Endothelial cell of umbilical vein (primary cell): Measurements from ENCODE around the gene NKX6-2.

Experiments used
- EZH2 ChIP-seq: IDR thresholded peaks from 2 replicates; pipeline ENCODE4 v1.6.1; 2012; ENCODE audit warnings: borderline replicate concordance, low read depth, mild to moderate bottlenecking, moderate library complexity, low read length, inconsistent platforms; ENCODE audit not compliant: severe bottlenecking
- TF ChIP-seq, protein P1 (sequence below), 2 donors: IDR thresholded peaks; 1 replicate in 1 of 2; 2 replicates in 1 of 2; pipeline ENCODE4 v1.5.1; 2011; ENCODE audit warnings: low read length in 2 of 2, mild to moderate bottlenecking in 2 of 2, moderate library complexity in 2 of 2, control low read depth in 1 of 2, inconsistent platforms in 1 of 2, low read depth in 1 of 2; ENCODE audit not compliant: insufficient read depth in 1 of 2; ENCODE audit errors: extremely low read depth in 1 of 2

DNA sequence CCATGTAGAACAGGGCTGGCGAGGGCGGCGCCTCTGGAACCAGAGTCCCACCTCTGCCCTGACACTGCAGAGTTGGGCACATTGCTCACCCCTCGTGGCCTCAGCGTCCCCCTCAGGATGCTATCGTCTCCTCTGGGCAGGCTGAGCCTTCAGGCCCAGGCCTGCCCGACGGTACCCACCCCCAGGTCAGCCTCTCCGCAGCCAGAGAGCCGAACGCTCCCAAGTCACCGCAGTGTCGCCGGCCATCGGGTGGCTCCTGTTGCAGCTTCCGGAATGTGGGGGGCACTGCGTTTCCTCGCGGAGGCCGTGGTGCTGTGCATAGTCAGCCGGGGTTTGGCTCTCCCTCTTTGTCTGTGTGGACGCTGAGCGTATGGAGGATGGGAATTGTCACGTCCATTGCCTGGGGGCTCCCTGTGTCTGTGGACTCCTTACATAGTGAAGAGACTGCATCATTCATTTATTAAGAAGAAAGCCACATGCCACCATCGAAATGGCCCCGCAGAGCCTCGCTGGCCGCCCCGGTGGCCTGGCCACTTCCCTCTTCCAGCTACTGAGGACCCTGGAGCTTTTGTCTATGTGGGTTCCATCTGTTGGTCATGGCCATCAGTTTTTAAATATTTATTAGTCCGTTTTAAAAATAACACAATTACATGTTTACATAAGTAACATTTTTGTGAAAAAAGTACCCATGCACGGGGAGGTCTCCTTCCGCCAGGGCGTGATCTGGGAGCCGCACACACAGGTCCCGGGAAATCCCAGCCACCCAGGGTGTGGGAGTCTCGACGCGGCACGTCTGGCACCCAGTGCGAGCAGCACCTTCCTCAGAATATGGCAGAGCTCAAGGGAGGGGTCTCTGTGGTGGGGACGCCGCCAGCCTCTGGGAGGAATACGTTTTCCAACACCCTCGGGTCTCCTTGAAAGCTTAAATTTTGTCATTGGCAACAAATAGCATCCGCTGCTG, 15.6 kb downstream of the NKX6-2 start:
- TF ChIP-seq, protein P1, sequence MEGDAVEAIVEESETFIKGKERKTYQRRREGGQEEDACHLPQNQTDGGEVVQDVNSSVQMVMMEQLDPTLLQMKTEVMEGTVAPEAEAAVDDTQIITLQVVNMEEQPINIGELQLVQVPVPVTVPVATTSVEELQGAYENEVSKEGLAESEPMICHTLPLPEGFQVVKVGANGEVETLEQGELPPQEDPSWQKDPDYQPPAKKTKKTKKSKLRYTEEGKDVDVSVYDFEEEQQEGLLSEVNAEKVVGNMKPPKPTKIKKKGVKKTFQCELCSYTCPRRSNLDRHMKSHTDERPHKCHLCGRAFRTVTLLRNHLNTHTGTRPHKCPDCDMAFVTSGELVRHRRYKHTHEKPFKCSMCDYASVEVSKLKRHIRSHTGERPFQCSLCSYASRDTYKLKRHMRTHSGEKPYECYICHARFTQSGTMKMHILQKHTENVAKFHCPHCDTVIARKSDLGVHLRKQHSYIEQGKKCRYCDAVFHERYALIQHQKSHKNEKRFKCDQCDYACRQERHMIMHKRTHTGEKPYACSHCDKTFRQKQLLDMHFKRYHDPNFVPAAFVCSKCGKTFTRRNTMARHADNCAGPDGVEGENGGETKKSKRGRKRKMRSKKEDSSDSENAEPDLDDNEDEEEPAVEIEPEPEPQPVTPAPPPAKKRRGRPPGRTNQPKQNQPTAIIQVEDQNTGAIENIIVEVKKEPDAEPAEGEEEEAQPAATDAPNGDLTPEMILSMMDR (IDR thresholded peaks at IDR 0.05; ENCODE audit: extremely low read depth in 1 of 2, insufficient read depth in 1 of 2, low read depth in 1 of 2, low read length in 2 of 2): no peak
- TF ChIP-seq EZH2: no peak
